Activated CD4-positive, alpha-beta T cell treated with anti-CD3 and anti-CD28 coated beads, Interleukin-2, Interleukin-4, amounts not matched to agents 100 ng/mL and 50 ng/mL, durations not matched to agents 16 hours and 8 hours (primary cell): ENCODE results near the gene KIR2DL1.
"Not testable (repeated sequence)": the region's sequence is repeated elsewhere in the genome, so short reads cannot be mapped to it uniquely, and the experiment has no call there.

Experiments used
- DNase-seq: peaks from one replicate; pipeline ENCODE4 v3.0.0-alpha.2; 2020; ENCODE audit warnings: low spot score

The KIR2DL1 gene

GRCh38 chr19:54771018-54771960, 1.7 kb downstream of the KIR2DL1 start:
- not testable (repeated sequence) for DNase-seq

- DNase-seq, result not testable (repeated sequence)
These were observed 3.1 kb downstream of the KIR2DL1 start for GRCh38 chr19:54772666-54773065.

DNA sequence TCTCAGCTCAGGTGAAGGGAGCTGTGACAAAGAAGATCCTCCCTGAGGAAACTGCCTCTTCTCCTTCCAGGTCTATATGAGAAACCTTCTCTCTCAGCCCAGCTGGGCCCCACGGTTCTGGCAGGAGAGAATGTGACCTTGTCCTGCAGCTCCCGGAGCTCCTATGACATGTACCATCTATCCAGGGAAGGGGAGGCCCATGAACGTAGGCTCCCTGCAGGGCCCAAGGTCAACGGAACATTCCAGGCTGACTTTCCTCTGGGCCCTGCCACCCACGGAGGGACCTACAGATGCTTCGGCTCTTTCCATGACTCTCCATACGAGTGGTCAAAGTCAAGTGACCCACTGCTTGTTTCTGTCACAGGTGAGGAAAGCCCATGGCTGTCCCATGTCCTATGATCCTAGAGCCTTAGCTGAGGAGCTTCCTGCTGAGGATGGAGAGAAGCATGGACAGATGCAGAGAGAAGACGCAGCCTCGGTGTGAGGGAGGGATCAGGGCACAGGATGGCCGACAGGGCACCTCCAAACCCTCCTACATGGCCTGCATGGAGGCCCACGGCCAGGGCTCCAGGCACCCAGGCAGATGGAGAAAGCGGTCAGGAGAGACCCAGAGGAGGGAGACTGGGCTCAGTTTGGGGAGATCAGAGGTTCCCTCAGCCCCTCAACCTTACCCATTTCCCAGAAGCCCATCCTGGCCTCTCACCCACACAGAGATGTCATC, 5.7 kb downstream of the KIR2DL1 start:
- DNase-seq, result not testable (repeated sequence)

DNA sequence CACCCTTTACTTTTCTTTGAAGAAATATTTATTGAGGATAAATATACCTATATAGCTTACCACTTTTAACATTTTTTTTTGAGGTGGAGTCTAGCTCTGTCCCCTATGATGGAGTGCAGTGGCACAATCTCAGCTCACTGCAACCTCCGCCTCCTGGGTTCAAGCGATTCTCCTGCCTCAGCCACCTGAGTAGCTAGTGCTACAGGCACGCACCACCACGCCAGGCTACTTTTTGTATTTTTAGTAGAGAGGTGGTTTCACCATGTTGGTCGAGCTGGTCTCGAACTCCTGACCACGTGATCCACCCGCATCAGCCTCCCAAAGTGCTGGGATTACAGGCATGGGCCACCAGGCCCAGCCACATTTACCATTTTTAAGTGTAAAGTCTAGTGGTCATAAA, 6.2 kb downstream of the KIR2DL1 start:
- not testable (repeated sequence) for DNase-seq

- not testable (repeated sequence) for DNase-seq
These were observed 8.3 kb downstream of the KIR2DL1 start for GRCh38 chr19:54777851-54778250.

DNA sequence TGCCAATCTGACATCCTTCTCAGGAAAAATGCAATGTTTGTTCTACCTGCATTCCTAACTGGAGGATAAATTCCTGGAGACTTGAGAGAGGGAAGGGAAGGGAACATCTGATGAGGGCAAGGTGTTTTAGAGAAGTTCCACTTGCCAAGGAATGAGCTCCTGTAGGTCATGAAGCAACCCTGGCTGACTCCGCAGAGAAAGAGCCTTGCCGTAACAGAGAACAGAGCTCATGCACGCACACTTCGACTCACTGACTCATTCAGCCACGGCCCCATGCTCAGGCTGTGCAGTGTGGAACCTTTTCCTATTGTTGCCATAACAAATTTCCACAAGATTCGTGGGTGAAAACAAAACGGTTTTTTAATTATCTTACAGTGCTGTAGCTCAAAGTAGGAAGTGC, 9.3 kb downstream of the KIR2DL1 start:
- not testable (repeated sequence) for DNase-seq

DNA sequence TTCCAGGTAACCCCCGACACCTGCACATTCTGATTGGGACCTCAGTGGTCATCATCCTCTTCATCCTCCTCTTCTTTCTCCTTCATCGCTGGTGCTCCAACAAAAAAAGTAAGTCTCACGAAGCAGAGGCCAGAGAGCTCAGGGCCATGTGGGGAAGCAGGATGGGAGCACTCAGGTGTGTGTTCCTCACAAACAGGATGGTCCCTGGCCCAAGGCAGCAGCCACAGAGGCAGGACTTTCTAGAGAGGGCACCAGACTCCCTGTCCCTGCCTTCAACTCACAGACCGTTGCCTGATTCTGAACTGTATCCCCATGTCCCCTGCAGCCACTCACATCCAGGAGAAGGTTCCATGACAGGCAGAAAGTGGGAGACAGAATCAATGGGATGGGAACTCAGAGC, 13.3 kb downstream of the KIR2DL1 start:
- not testable (repeated sequence) for DNase-seq

DNA sequence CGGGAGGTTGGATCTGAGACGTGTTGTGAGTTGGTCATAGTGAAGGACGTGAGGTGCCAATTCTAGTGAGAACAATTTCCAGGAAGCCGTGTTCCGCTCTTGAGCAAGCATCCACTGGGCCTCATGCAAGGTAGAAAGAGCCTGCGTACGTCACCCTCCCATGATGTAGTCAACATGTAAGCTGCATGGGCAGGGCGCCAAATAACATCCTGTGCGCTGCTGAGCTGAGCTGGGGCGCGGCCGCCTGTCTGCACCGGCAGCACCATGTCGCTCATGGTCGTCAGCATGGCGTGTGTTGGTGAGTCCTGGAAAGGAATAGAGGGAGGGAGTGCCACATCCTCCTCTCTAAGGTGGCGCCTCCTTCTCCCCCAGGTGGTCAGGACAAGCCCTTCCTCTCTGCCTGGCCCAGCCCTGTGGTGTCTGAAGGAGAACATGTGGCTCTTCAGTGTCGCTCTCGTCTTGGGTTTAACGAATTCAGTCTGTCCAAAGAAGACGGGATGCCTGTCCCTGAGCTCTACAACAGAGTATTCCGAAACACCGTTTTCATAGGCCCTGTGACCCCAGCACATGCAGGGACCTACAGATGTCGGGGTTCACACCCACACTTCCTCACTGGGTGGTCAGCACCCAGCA, 16.6 kb downstream of the KIR2DL1 start:
- DNase-seq, result not testable (repeated sequence)

DNA sequence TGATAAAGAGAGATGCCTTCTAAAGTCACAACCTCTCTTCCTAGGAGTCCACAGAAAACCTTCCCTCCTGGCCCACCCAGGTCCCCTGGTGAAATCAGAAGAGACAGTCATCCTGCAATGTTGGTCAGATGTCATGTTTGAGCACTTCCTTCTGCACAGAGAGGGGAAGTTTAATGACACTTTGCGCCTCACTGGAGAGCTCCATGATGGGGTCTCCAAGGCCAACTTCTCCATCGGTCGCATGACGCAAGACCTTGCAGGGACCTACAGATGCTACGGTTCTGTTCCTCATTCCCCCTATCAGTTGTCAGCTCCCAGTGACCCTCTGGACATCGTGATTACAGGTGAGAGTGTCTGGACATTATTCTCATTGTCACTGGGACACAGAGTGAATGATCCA, 18.6 kb downstream of the KIR2DL1 start:
- DNase-seq, result not testable (repeated sequence)

- no peak for DNase-seq
These were observed 21.1 kb downstream of the KIR2DL1 start for GRCh38 chr19:54790711-54791110.

DNA sequence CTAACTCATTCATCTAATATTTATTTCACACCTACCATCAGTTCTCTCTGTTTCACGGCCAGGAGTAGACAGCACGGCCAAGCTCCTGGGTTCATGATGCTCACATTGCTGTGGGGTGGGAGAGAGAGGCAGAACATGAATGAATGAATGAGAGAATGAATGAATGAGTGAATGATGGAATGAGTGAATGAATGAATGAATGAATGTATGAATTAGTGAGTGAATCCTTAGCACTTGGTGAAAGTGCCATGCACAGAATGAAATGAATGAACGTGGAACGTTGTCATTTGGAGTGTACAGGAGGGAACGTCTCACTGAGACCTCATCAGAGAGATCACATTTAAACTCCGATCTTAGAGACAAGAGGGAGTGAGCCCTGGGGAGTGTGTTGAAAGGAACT, 21.9 kb downstream of the KIR2DL1 start:
- no peak for DNase-seq

- DNase-seq, result peak; percentile 8
These were observed 23.2 kb downstream of the KIR2DL1 start for GRCh38 chr19:54792814-54793213.

DNA sequence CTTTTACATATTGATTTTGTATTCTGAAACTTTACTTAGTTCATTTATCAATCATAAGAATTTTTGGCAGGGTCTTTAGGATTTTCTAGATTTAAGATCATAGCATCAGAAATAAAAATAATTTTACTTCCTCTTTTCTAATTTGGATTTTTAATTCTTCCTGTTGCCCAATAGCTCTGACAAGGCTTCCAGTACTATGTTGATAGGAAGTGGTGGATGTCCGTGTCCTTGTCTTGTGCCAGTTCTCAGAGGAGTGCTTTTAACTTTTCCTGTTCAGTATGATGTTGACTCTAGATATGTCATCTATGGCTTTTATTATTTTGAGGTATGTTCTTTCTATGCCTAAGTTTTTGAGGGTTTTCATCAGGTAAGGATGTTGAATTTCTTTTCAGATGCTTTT, 26.2 kb downstream of the KIR2DL1 start:
- no peak for DNase-seq

GRCh38 chr19:54803410-54803809, 33.8 kb downstream of the KIR2DL1 start, which contains the start of gene KIR2DL4:
TSS of gene KIR2DL4 (plus strand) at chr19:54803610. CDS start at chr19:54803652, 42 bp downstream.
- DNase-seq, result peak; percentile 3

DNA sequence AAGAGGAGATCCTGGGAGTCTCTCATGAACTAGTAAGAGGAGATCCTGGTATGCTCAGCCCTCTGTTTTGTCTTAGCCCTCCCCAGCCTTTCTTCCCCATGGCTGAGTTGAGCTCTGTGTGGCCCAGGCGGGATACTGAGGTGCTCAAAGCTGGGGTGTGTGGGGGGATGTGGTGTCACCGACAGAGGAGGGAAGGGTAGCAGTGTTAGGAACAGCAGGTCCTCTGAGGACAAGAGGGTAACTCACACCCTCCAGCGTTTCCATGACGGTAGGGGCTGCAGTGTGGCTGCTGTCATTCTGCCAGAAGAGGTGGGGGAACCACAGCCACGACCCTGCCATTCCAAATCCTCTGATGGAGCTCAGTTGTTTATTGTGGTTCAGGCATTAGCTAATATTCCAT, 34.5 kb downstream of the KIR2DL1 start:
- DNase-seq, result no peak

DNA sequence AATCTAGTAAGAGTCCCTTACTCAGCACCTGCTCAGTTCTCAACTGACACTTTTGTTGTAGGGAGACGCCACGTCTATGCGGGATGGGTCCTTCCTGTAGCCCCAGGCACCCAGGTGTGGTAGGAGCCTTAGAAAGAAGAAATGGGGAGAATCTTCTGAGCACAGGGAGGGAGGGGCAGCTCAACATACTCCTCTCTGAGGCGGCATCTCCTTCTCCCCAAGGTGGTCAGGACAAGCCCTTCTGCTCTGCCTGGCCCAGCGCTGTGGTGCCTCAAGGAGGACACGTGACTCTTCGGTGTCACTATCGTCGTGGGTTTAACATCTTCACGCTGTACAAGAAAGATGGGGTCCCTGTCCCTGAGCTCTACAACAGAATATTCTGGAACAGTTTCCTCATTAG, 35.0 kb downstream of the KIR2DL1 start:
- DNase-seq, result no peak

- DNase-seq, result no peak
These were observed 36.3 kb downstream of the KIR2DL1 start for GRCh38 chr19:54805665-54806515.

- DNase-seq, result no peak
These were observed 36.9 kb downstream of the KIR2DL1 start for GRCh38 chr19:54806516-54806838.

DNA sequence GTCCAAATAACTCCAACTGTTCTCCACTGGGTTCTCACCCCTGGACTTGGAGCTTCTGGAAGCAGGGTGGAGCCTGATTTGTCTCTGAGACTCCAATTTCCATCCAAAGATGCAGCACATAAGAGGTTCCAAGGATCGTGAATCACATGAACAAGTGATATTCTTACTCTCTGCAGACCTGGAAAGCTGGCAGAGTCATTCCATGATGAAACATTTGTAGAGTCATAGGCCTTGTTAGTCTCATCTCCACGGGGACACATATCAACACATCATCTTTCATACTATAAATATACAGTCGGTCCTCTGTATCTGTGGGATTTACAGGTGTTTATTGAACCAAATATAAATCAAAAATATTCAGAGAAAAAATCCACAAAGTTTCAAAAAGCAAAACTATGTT, 45.0 kb downstream of the KIR2DL1 start:
- DNase-seq, result not testable (repeated sequence)

DNA sequence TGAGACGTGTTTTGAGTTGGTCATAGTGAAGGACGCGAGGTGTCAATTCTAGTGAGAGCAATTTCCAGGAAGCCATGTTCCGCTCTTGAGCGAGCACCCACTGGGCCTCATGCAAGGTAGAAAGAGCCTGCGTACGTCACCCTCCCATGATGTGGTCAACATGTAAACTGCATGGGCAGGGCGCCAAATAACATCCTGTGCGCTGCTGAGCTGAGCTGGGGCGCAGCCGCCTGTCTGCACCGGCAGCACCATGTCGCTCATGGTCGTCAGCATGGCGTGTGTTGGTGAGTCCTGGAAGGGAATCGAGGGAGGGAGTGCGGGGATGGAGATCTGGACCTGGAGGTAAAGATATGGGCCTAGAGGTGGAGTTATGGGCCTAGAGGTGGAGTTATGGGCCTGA, 46.7 kb downstream of the KIR2DL1 start, which contains the start of gene KIR3DL1:
KIR3DL1 (plus strand) TSS at position 218 of the 400 bp plus-strand sequence.
- DNase-seq, result not testable (repeated sequence)
